IPS-18a (cell line): Measurements from ENCODE around the gene GABARAPL2.
A peak's percentile ranks its signal among the peaks of the same experiment; 100 is the strongest.
"Not testable (repeated sequence)": the region's sequence is repeated elsewhere in the genome, so short reads cannot be mapped to it uniquely, and the experiment has no call there.

Source experiments
- H3K27ac ChIP-seq: one replicate; pipeline ENCODE4 v1.5.1; 2013; ENCODE audit warnings: low read length
- H3K27me3 ChIP-seq: one replicate; pipeline ENCODE4 v1.6.1; 2013; ENCODE audit warnings: mild to moderate bottlenecking, low read length; ENCODE audit not compliant: control insufficient read depth, insufficient read depth
- H3K36me3 ChIP-seq: one replicate; pipeline ENCODE4 v1.6.1; 2013; ENCODE audit warnings: low read depth, low read length; ENCODE audit not compliant: control insufficient read depth
- H3K4me1 ChIP-seq: one replicate; pipeline ENCODE4 v1.6.1; 2013; ENCODE audit warnings: low read depth, low read length; ENCODE audit not compliant: control insufficient read depth
- H3K4me3 ChIP-seq: one replicate; pipeline ENCODE4 v1.5.1; 2013; ENCODE audit warnings: low read length
- H3K9ac ChIP-seq: one replicate; pipeline ENCODE4 v1.6.1; 2013; ENCODE audit warnings: mild to moderate bottlenecking, low read length, moderate library complexity
- H3K9me3 ChIP-seq: one replicate; pipeline ENCODE4 v1.6.1; 2013; ENCODE audit warnings: low read depth, low read length; ENCODE audit not compliant: control insufficient read depth

Gene GABARAPL2

GRCh38 chr16:75535901-75536300 lies 30.3 kb upstream of the GABARAPL2 start, which contains the start of gene CHST5:
TSS of gene CHST5 (minus strand) at chr16:75536108. CDS start at chr16:75530384, 5,724 bp downstream.
- H3K9ac ChIP-seq, result no peak within 1 kb of the TSS
- H3K27ac ChIP-seq, result no peak within 1 kb of the TSS
- no peak within 1 kb of the TSS for H3K4me3 ChIP-seq
- no peaks in the 10 kb centered on the region for H3K36me3 ChIP-seq
- H3K27me3 ChIP-seq, result no peaks in the 10 kb centered on the region
- no peaks in the 10 kb centered on the region for H3K9me3 ChIP-seq
- H3K4me1 ChIP-seq, result no peaks in the 10 kb centered on the region

DNA sequence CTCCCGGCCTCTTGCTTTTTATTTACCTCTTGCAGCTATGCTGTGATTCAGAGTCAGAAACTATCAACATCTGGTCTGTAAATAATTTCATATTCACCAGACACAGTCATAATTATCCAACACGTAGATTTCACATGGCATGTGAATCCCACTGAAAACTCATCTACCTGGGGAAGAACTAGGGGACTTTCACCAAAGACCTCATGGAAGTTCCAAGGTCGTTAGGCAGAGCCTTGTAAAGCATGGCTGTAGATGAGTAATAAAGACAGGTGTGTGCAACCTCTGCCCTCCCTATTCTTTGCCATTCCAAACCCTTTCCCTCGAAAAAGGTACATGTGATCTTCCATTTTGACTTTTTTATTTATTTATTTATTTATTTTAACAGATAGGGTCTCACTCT lies 28.4 kb upstream of the GABARAPL2 start:
- no peaks in the 10 kb centered on the region for H3K9me3 ChIP-seq
- no peak overlapping the region for H3K4me3 ChIP-seq

DNA sequence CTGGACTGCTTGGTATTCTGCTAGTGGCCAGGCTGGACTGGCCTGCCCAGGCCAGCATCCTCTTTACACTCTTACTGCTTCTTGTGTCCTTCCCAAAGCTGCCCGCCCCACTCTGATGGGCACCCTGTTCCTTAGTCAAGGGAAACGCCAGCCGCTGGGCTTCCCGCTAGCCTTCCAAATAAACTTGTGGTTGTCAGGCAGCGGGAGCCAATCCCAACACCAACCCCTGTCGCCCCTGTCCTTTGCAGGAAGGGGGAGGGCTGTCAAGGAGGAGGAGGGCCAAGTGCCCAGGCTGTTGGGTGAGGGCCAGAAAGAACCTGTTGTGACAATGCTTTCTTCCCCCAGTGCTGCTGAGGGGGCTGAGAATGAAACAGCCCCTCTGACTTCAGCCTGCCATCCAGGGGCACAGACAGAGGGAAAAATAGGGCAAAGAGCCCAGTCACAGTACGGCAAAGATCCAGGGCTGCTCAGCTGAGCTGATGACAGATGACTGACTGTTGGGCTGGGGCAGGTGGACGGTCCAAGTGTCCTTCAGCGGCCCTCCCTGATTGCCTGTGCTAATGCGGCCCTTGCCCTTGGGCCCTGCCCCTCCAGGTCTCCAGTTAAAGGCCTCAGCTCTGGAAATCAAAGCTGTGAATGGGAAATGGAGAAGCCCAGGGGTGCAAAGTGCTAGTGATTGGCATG lies 27.2 kb upstream of the GABARAPL2 start:
- H3K9me3 ChIP-seq, H3K27me3 ChIP-seq, H3K27ac ChIP-seq, H3K36me3 ChIP-seq, H3K4me3 ChIP-seq, H3K9ac ChIP-seq, H3K4me1 ChIP-seq: not testable (repeated sequence)

More for the DNA sequence above, 28.4 kb upstream of the GABARAPL2 start:
- Histone ChIP-seq H3K27ac (no peak overlapping the region), H3K4me1 (no peaks in the 10 kb centered on the region), H3K36me3 (no peaks in the 10 kb centered on the region), H3K27me3 (no peaks in the 10 kb centered on the region), H3K9ac (no peak overlapping the region)

DNA sequence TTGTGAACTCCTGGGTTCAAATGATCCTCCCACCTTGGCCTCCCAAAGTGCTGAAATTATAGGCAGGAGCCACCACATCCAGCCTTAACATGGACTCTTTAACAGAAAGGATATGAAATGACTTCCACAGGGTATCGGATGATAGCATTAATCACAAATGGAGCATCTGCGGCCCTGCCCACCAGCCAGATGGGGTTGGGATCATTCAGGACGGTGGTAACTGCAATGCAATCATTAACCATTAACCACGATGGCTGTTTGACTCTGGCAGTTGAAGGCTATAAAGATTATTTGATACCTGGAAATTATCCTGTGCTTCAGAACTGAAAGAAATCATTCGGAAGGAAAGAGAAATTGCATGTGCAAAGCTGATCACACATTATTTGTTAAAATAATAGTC lies 24.9 kb upstream of the GABARAPL2 start:
- no peak overlapping the region for H3K9ac ChIP-seq
- no peaks in the 10 kb centered on the region for H3K36me3 ChIP-seq
- H3K9me3 ChIP-seq, result no peaks in the 10 kb centered on the region
- H3K4me3 ChIP-seq, result no peak overlapping the region
- no peaks in the 10 kb centered on the region for H3K4me1 ChIP-seq
- H3K27ac ChIP-seq, result no peak overlapping the region
- H3K27me3 ChIP-seq, result no peaks in the 10 kb centered on the region

DNA sequence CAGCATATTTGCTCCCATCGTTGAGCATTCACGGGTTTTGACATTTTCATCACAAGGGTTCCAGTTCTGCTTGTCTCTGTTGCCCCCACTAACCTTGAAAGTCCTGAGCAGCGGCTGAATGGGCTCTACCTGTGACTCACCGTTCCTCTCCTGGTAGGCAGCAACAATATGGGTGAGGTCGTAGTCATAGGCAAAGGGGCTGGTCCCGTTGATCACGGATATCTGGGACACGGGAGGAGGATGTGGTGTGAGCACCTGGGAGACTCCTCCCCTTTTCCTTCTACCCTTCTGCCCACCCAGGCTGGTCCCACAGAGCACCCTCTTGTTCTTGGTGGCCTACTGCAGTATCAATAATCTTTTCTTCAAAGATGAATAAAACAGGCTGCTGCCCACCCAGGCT lies 23.7 kb upstream of the GABARAPL2 start:
- not testable (repeated sequence) for H3K9me3 ChIP-seq, H3K36me3 ChIP-seq, H3K4me3 ChIP-seq, H3K4me1 ChIP-seq, H3K27ac ChIP-seq, H3K27me3 ChIP-seq, H3K9ac ChIP-seq

DNA sequence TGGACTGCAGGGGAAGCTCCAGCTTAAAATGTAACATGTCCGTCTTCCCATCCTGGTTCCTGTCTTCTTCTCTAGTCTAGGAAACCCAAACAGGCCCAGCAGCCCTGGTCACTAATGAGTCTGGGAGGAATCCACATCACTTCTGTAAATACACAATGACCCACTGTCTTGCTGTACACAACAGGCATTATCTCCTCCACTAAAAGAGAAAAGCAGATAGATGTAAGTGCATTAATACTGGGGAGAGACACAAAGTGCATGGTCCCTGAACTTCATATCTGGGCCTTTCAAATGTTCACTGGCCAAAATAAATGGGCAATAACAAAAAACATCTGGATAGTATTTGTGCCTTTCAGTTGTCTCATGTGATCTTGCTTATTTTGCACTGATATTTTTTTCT lies 20.3 kb upstream of the GABARAPL2 start:
- not testable (repeated sequence) for H3K4me1 ChIP-seq, H3K9me3 ChIP-seq, H3K27me3 ChIP-seq, H3K9ac ChIP-seq, H3K27ac ChIP-seq, H3K4me3 ChIP-seq, H3K36me3 ChIP-seq

DNA sequence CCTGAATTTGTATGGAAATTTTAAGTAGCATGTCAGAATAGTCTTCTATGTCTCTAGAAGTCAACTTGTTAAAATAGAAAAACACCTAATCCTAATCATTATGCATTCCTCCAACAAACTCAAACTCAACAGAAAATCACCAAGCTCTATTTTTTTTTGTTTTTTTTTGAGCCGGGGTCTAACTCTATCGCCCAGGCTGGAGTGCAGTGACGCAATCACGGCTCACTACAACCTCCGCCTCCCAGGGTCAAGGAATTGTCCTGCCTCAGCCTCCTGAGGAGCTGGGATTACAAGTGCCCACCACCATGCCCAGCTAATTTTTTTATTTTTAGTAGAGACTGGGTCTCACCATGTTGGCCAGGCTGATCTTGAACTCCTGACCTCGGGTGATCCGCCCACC lies 19.9 kb upstream of the GABARAPL2 start:
- Histone ChIP-seq H3K9ac (no peak overlapping the region), H3K4me1 (no peaks in the 10 kb centered on the region), H3K4me3 (no peak overlapping the region), H3K27me3 (no peaks in the 10 kb centered on the region), H3K9me3 (no peaks in the 10 kb centered on the region), H3K27ac (no peak overlapping the region), H3K36me3 (no peaks in the 10 kb centered on the region)

DNA sequence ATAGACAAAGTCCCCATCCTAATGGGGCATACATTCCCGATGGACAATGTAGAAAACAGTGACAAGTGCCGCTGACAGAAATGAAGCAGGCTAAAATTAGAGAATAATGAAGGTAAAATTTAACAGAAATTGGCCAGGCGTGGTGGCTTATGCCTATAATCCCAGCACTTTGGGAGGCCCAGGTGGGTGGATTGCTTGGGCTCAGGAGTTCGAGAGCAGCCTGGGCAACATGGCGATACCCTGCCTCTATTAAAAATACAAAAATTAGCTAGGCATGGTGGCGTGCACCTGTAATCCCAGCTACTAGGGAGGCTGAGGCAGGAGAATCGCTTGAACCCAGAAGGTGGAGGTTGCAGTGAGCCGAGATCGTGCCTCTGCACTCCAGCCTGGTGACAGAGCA lies 17.7 kb upstream of the GABARAPL2 start:
- H3K27ac ChIP-seq, result not testable (repeated sequence)

DNA sequence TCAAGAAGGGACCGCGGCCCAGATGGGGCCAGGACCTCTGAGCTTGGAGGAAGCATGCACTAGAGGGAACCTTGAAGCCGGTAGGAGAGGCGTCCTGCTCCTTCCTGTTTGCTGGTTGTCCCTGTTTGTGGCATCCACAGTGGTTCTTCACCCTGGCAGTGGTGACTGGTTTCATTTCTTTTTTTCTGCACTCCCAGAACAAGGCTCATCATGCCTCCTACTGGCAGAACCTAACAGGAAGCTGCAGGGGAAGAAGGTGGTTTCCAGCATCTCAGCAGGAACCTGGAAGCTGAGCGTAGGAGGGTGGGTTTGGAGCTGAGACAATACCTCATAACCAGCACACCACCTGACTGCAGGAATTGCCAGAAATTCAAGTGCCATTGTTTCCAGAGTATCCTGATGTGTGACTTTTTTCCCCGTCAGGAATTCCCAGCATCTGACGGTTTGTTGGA lies 15.9 kb upstream of the GABARAPL2 start:
- Histone ChIP-seq H3K9me3 (no peaks in the 10 kb centered on the region), H3K9ac (peak overlapping the region; percentile 3), H3K27ac (peak overlapping the region; percentile 22), H3K27me3 (no peaks in the 10 kb centered on the region), H3K4me1 (peaks cover 4% of the 10 kb centered on the region), H3K4me3 (no peak overlapping the region), H3K36me3 (no peaks in the 10 kb centered on the region)

More for the DNA sequence above, 17.7 kb upstream of the GABARAPL2 start:
- not testable (repeated sequence) for H3K36me3 ChIP-seq, H3K9ac ChIP-seq, H3K9me3 ChIP-seq, H3K4me3 ChIP-seq, H3K4me1 ChIP-seq, H3K27me3 ChIP-seq

GRCh38 chr16:75552951-75553350 lies 13.2 kb upstream of the GABARAPL2 start:
- peaks cover 4% of the 10 kb centered on the region for H3K4me1 ChIP-seq
- H3K27me3 ChIP-seq, result no peaks in the 10 kb centered on the region

DNA sequence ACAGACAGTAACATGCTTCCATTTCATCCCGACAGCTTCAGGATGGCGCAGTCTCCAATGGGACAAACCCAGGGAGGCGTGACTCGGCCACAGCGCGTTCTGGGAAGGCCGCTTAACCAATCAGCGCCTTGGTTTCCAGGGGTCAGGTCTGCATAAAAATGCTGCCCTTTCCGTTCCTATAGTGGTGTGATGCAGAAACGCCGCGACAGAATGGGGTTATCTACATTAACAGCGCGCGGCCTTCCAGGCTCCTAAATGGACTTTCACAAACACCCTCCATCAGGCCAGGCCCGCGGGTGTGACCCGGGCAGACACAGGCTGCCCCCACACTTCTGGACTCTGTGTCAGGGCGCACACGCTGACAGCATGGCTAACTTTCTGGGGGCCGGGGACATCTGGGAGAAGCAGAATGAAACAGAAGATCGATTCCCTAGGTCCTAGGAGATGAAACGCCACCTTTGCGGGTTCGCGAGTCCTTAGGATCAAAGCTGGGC lies 10.9 kb upstream of the GABARAPL2 start:
- Histone ChIP-seq H3K36me3 (no peaks in the 10 kb centered on the region), H3K9ac (peak overlapping the region; percentile 85), H3K27ac (peak overlapping the region; percentile 61), H3K4me1 (peaks cover 16% of the 10 kb centered on the region), H3K27me3 (no peaks in the 10 kb centered on the region), H3K9me3 (no peaks in the 10 kb centered on the region), H3K4me3 (peak overlapping the region; percentile 94)

More at GRCh38 chr16:75552951-75553350, 13.2 kb upstream of the GABARAPL2 start:
- no peak overlapping the region for H3K4me3 ChIP-seq
- no peak overlapping the region for H3K9ac ChIP-seq
- no peak overlapping the region for H3K27ac ChIP-seq
- no peaks in the 10 kb centered on the region for H3K36me3 ChIP-seq
- H3K9me3 ChIP-seq, result no peaks in the 10 kb centered on the region
